HG02571 (cell line): ENCODE measurements around the gene SLC6A7.
A peak's percentile ranks its signal among the peaks of the same experiment; 100 is the strongest.
"Not testable (repeated sequence)": the region's sequence is repeated elsewhere in the genome, so short reads cannot be mapped to it uniquely, and the experiment has no call there.

Experiments used
- ATAC-seq: cut with Tn5 transposase; IDR thresholded peaks from one replicate; pipeline ENCODE4 v1.9.1; 2021; ENCODE audit warnings: mild to moderate bottlenecking, moderate library complexity; ENCODE audit not compliant: unreplicated experiment

SLC6A7 gene

DNA sequence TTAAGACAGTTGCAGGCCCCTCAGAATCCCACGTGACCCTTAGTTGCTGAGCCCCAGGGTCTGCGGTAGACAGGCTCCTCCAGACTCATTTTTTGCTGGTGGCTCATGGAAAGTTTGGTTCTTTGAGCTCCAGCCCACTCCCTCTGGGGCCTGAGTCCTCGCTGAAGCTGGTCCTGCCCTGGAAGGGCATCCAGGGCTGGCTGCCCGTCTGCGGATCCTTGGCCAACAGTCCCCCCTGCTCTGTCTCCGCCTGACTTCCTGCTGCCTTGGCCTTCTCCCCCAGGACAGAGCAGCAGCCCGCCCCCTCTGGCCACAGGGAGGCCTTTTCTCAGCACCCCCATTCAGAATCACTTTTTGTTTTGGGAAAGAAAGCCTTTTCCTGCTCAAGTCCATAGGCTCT is 24.4 kb downstream of the SLC6A7 start:
- no peak for ATAC-seq

DNA sequence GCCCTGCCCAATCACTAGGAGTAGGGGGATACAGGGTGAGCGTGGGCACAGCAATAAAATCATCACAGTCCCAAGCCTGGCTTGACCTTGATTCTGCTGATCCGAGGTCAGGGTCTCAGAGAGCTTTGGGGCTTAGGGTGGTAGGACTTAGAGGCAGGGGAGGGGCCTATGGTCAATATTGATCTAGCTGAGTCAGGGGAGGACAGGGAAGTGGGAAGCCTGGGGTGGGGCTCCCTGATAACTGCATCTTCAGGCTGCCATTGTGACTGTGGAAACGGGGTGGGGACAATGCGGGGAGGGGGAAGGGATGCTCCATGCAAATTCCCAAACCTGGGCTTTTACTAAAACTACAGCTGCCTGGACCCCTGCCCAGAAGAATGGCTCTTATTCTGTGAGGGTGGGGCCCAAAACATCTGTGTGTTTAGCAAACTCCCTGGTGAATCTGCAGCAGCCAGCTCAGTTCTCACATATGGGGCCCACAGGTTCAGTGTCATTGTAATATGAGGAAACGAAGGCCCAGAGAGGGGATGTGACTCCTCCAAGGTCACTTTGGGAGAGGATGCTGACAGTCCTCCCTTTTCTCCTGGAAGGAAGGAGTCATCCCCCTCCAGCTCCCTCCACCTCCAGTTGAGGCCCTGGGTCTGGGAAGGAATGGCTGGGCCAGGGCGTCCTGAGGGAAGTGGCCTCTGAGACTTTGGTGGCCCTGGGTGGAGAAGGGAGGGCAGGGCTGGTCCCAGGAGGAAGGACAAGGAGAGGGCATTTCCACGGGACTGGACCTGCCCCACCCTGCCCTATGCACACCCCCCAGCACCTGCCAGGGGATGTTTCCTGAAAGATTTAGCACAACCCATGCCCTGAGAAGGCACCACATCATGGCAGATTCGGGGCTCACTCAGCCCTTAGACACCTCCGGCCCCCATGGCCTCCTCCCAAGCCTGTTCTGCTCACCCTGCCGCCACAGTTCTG is 26.4 kb downstream of the SLC6A7 start:
- ATAC-seq: no peak

DNA sequence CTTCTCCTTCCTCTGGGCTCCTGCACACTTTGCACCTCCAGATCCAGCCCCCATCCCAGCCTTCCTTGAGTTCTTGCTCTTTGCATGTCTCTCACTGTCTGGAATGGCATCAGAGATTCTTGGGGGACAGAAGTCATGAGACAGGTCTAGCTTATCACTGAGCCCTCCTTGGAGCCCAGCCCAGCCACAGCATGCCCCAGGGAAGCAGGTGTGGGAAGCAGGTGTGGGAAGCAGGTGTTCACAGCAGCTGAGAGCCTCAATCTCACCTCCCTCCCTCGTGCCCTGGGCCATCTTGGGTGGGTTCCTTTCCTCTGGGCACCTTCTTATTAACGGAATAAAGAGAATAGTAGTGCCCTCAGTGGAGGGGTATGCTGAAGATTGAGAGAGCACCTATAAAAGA is 27.2 kb downstream of the SLC6A7 start:
- no peak for ATAC-seq

DNA sequence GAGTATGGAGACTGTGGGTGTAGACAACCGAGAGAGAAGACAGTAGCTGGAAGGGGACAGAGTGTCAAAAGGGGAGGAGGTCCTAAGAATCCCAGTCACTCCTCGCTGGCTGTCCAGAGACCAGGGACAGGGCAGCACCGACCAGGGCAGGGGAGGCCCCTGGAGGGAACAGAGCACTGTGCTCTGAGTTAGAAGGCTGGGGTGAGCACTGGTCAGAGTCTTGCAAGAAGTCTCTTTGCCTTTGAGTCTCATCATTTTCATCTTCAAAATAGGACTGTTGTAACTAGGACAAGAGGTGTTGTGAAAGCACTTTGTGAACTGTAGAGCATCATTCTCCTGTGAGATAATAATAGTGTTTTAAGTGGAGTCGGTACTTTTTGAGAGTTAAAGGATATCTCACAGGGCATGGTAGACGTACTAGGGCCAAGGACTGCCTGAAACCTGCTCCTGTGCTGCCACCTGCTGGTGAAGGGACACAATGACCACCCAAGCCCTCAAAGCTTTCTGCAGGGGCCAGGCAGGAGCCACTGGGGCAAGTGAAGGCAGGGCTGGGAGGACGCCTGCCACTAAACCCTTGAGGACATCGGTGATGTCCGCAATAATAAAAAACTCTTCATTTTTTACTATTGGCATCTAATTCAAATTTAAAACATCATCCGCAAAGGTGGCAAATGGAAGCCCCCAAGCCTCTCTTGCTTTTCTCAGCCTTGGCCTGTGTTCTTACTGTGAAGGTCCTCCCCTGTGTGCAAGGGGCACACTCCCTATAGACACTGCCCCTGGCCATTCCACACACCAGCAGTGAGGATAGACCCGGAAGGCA is 28.2 kb downstream of the SLC6A7 start:
- peak; percentile 83 for ATAC-seq

DNA sequence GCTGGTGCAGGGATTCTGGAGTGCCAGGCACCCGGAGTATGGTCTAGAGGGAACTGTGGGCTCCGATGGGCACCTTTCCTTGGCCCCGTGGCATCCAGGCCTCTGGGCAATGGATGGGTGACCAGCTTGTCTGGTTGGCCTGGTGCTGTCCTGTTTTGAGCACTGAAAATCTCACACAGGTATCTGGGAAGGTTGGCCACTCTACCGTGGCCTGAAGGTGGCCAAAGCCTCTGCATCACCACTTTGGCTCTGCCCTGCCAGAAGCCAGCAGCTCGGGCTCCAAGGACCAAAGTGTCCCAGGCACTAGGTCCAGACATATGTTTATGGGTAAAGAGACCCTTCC is 28.8 kb downstream of the SLC6A7 start:
- ATAC-seq: no peak

DNA sequence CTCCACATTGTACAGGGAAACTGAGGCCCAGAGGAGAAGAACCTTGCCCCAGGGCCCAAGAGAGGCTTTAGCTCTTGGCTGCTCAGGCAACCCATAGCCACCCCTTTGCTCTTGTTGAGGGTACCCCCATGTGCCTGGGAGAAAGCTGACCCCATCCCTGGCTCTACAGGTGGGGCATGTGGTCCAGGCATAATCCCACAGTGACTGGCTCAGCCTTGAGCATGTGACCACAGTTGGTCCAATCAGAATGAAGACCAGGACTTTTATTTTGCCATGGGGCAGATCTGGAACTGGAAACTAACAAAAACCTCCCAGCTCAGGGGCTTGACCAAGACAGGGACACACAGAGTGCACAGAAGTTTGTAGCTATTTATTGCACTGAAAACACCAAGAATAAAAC is 29.3 kb downstream of the SLC6A7 start:
- no peak for ATAC-seq

DNA sequence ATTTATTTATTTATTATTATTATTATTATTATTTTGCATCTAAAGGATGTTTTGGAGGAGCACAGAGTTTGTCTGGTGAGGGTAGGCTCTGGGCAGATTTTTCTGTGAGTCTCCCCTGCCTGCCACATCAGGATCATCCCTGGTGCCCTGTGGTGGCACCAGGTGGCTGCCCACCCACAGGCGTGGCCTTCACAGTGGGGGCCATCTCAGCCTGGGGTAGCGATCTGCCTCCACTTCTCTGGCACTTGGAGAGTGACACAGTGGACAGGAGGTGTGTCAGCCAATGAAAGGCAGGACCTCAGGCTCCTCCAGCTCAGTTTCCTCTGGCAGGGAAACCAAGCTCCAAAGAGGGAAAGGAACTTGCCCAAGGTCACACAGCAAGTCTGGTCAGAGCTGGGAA is 30.0 kb downstream of the SLC6A7 start:
- no peak for ATAC-seq

DNA sequence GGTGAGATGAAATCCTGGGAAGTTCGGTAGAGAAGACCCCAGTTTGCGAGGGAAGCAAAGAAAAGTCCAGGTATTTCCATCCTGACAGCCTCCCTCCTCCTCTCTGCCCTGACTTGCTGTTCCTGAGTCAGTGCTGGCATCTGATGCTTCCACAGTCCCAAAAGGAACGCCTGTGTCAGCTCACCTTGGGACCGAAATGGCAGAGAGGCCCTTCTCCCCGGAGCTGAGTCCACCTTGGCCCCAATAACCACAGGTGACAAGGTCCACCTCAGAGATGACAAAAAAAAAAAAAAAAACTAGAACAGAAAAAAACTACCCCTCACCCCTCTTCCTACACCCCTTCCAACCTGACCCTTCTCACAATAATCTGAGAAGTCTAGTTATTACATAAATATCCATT is 31.6 kb downstream of the SLC6A7 start:
- ATAC-seq: no peak

DNA sequence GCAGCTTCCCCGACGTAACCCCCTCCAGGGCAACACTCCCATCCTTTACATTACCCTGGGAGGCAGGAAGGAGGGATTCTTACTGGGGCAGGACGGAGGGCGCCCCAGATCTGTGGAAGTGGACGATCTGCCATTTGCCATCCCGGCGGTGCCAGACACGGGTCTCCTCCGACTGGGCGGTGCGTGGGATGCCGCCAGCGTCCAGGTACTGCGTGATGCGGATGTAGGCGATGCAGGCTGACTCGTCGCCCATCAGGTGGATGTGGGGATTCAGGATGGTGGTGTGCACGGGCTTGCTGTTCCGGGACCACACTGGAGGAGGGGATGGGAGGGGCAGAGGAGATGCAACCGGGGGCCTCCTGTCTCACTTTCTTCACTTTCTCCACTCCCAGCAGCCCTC is 33.0 kb downstream of the SLC6A7 start:
- ATAC-seq: no peak

DNA sequence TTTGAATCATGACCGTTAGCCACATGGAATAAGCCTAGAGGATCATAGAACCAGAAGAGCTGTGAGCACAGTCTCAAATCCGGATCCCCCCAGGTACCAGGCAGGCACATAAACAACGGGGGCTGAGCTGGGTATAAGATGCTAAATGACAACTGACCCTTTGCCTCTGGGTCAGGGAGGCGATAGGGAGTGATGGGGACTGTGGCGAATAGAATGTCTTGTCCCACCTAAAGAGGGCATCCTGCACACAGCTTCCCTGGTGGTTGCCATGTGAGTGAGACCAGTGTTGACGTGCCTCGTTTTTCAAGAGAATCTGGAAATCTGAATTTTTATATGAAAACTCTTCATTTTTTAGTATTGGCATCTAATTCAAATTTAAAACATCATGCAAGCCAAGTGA is 33.6 kb downstream of the SLC6A7 start:
- ATAC-seq: no peak

DNA sequence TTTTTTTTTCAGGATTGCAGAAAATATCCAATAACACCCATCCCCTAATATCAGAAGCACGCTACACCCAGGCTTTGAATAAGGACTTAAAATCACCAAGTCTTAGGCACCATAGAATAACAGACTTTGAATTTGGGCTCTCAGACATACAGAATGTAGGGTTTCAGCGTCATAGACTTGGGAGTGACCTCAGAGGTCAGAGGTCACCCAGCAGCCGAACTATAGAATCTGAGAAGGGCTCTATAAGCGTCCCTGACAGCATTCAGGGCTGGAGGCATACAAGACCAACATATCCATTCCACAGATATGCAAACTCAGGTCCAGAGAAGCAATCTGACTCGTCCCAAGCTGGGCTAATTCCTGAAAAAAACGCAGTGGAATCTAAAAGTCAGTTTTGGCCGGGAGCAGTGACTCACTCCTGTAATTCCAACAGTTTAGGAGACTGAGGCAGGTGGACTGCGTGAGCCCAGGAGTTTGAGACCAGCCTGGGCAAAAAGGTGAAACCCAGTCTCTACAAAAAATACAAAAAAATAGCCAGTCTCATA is 34.7 kb downstream of the SLC6A7 start:
- ATAC-seq: no peak

DNA sequence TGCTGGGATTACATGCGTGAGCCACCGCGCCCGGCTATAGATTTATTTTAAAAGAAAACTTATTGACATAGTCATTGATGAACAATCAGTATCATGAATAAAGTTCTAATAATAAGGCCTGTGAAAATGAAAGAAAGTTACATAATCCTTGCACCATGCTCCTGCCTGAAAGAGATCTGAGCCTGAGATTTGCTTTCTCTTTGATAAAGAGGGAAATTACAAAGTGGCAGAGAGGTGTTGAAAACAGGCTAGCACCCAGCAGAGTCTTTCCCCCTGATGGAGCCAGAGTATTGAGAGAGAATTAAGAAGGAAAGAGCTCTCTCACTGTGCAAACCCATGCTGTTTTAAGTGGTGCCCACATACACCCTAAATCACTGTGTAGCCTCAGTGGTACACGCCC is 37.2 kb downstream of the SLC6A7 start:
- no peak for ATAC-seq

DNA sequence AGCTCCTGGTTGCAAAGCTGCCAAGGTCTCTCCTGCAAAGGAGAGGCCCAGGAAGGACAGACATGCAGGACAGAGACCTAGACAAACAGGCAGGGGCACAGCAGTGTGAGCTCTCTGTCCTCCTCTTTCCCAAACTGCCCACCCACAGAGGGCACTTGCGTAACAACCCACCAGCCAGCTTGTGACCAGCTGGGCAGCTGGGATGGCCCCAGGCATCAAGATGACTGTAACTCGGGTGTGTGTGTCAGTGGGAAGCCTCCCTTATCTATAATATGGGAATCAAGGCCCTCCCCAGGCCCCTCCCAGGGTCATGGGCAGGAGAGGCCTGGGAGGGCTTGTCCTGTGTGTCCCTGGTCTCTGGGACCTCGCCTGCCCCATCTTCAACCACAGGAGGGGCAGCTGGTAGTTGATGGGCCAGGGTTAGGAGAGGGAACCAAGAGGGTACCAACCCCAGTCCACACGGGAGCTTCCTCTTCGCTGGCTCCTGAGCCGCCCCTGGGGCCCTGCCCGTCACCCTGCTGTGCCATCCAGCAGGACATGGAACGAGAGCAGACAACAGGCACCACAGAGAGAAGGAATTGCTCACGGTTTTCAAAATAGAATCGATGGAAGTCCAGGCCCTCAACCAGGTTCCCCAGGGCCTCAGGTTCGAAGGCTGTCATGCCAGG is 37.9 kb downstream of the SLC6A7 start:
- no peak for ATAC-seq

DNA sequence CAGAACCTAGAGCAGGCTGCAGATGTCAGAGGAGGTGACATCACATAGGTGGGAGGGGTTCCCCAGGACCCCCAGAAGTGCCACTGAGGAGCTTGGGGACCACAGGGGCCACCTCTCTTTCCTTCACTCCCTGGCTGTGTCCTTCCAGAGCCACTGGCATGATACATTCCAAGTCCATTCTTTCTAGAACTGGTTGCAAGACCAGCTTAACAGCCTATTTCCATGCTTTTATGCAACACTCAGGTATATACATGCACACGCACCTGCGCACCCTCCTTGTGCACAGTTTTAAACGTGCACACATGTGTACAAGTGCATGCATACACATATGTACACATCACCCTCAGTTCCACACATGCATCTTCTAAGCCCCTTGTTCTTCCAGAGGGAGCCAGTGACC is 39.7 kb downstream of the SLC6A7 start:
- no peak for ATAC-seq

DNA sequence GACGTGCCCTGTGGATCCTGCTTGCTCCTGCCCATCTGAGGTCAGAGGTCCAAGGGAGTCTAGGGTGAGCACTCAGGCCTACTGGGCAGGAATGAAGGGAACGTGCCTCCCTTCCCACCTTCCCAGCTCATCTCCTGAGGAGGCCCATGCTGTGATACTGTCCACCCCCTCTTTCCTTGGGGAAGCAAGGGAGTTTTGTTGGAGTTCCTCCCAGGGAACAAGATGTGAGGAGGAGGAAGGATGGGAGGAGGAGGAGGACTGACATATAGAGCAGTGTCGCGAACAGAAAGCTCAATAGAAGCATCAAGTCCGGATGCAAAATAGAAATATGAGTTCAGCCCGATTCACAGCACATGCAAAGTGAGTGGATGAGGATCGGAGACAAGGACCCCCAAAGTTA is 41.0 kb downstream of the SLC6A7 start:
- no peak for ATAC-seq

DNA sequence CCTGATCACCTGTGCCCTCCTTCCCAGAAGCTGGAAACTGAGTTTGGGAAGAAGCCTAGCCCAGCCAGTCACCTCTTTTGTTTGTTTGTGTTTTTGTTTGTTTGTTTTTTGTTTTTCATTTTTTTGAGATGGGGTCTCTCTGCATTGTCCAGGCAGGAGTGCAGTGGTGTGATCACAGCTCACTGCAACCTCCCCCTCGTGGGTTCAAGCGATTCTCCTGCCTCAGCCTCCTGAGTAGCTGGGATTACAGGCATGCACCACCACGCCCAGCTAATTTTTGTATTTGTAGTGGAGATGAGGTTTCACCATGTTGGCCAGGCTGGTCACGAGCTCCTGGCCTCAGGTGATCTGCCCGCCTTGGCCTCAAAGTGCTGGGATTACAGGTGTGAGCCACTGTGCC is 43.8 kb downstream of the SLC6A7 start:
- not testable (repeated sequence) for ATAC-seq

DNA sequence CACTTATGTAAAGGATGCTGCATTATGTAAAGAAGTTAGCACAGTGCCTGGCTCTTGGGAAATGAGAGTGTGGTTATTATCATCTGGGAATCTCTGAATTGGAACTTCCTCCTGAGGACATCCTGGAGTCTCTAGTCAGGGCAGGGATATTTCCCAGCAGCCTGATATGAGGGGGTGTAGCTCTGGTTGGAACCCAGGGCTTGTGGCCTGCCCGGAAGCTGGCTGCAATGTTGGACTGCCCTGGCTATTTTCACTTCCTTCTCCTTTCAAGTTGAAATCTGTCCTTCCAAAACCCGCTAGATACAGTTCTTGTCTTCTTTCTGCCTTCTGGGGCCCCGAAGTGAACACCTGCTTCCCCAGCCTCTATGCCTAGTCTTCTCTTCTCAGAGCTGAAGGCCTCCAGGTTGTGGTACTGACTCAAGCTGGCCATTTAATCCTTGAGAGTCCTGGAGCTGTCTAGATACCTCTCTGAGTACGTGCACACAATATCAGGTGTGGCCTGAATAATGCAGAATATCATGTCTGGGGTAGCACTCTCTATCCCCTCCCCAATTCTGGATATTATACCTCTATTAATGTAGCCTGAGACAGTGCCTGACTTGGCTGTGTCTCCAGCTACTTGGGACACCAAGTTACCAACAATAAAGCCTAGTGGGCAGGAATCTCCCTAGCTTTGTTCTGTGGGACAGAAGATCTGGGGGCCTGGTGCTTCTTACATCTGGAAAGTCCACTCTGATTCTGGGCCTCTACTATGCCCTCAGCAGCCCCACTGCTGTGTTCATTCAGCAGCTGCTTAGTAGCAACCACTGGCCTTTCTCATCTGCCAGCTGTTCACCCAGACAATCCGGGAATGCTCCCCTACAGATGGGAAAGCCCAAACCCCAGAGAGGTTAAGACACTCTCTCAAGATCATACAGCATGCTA is 45.0 kb downstream of the SLC6A7 start:
- no peak for ATAC-seq

DNA sequence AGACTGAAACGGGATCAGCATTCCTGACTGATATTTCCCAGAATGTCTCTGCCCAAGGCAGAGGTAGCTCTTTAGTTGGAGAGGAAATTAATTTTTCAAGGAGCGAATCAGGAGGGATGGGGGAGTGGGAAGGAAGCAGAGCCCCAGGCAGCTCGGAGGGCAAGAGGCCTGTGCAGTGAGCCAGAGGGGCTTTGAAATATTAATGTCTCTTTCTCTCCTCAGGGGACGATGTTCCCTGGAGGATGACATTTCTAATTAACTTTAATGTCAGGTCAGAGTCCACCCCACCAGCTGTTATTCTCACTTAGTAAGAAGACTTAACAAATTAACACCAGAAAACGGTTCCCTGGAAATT is 45.6 kb downstream of the SLC6A7 start:
- ATAC-seq: no peak

DNA sequence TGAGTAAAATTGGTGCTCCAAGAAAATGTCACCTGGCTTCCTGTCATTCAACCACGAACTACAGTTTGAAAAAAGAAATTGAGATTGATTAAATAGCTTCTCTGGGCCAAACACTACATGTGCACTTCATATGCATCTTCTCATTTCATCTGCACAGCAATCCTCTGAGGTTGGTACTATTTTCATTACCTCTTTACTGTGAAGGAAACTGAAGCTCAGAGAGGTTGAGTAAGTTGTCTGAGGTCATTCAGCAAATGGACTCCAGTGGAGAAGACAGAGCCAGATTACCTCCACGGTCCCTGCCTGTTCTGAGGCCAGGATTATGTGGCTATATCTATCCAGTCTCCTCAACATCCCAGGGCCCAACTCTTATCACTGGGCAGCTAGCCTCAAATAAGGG is 46.5 kb downstream of the SLC6A7 start:
- ATAC-seq: no peak

DNA sequence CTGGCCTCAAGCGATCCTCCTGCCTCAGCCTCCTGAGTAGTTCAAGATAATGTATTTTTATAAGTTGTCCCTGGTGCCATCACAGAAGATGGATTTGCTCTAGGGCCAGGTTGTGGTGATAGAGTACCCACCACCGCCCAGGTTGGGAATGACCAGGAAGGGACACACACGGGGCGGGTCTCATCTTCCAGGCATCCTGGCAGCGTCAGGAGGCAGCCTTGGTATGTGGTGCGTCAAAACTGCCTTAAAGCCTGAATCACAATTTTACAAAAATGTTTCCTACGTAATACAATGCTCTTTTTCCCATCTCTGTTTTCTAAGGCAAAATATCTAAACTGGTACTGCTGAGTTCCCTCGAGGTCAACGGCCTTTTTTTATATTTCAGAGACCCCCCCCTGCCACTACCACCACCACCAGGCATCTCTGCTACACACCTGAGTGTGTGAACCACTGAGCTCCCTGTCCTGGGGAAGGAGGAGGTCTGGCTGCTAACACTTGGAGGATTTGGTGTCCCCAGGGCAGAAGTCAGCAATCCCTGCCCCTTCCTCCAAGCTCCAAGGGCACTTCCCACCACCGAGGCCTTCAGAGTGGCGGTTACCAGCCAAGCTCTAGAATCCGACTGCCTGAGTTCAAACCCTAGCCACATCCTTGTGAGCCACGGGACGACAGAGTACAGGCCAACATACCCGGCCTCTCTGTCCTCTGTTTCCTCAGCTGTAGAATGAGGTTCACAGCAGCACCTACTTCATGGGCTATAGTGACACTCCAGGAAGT is 47.3 kb downstream of the SLC6A7 start:
- no peak for ATAC-seq
